Esophagus (tissue), 2 donors: ENCODE results near the gene MTFMT. TPM values are rescaled to one million over a fixed set of nuclear protein-coding genes. Genes with fewer than 3 reads are reported as not detected.
"Not testable (repeated sequence)": the region's sequence is repeated elsewhere in the genome, so short reads cannot be mapped to it uniquely, and the experiment has no call there.

Source experiments
- H3K27ac ChIP-seq, 2 donors: one replicate each; pipeline ENCODE4 v1.5.1; 2013; ENCODE audit warnings: low read depth in 2 of 2, mild to moderate bottlenecking in 2 of 2, inconsistent platforms in 1 of 2, low read length in 1 of 2, moderate library complexity in 1 of 2
- H3K27me3 ChIP-seq, 2 donors: one replicate each; pipeline ENCODE4 v1.6.1; 2013; ENCODE audit warnings: low read length in 2 of 2, control low read depth in 1 of 2, mild to moderate bottlenecking in 1 of 2; ENCODE audit not compliant: insufficient read depth in 2 of 2, control insufficient read depth in 1 of 2
- H3K36me3 ChIP-seq, 2 donors: one replicate each; pipeline ENCODE4 v1.6.1; 2013; ENCODE audit warnings: low read length in 1 of 2; ENCODE audit not compliant: control insufficient read depth in 2 of 2, insufficient read depth in 2 of 2
- H3K4me1 ChIP-seq, 2 donors: one replicate each; pipeline ENCODE4 v1.6.1; 2013; ENCODE audit warnings: low read length in 1 of 2; ENCODE audit not compliant: control insufficient read depth in 2 of 2, insufficient read depth in 2 of 2
- H3K4me3 ChIP-seq, 2 donors: one replicate each; pipeline ENCODE4 v1.5.1; 2013; ENCODE audit warnings: low read length in 2 of 2, mild to moderate bottlenecking in 2 of 2, low read depth in 1 of 2, moderate library complexity in 1 of 2
- H3K9me3 ChIP-seq, 2 donors: one replicate each; pipeline ENCODE4 v1.6.1; 2013; ENCODE audit warnings: mild to moderate bottlenecking in 2 of 2, low read depth in 1 of 2, low read length in 1 of 2, moderate library complexity in 1 of 2; ENCODE audit not compliant: control insufficient read depth in 2 of 2, insufficient read depth in 1 of 2
- WGBS, 2 donors: extraction: QIAGEN DNeasy Blood & Tissue Kit; methylation state at CpG; one replicate each; pipeline ENCODE4 v1.1.7; 2013; 5-methylcytosine and 5-hydroxymethylcytosine counted together
- polyA plus RNA-seq, 2 donors: library from polyadenylated mRNA; stranded (reverse); fragments of 200-250 nt; gene quantifications; one replicate each; pipeline ENCODE4 v1.2.3, GENCODE V29; 2013
- donor health status: healthy with polysubstance abuse.
- donor health status: Bipolar disorder and iron deficiency.

Gene MTFMT
- polyA plus RNA-seq, 2 donors = 3.1 to 6.9 TPM

DNA sequence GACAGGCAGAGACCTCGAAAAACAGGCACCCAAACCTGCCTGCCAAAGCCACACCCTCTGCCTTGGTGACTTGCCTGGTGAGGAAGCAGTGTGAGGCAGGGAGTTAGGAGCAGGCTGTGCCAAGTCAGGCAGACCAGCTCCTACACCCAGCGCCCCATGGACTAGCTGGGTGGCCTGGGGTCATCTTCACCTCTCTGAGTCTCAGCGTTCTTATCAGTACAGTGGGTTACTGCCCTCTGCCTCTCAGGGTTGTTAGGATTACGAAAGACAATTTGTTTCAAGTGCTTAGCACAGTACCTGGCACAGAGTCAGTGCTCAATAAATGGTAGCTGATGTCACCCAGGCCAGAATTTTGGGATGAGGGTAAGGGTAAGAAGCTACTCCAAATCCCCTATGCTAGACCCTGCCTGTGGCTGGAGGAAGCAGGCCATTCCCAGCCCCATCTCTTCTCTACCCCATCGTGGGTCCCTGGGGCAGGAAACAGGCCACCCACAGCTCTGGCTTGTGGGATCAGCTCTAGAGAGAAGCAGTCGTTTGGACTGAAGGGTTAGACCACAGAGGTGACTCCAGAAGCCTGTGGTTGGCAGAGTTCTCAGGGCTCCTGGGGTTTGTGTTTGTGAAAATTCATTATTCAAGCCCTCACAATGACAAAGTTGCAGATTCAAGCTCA lies 25.9 kb upstream of the MTFMT start:
- peak overlapping the region; percentile 33 to 68 for H3K27ac ChIP-seq

DNA sequence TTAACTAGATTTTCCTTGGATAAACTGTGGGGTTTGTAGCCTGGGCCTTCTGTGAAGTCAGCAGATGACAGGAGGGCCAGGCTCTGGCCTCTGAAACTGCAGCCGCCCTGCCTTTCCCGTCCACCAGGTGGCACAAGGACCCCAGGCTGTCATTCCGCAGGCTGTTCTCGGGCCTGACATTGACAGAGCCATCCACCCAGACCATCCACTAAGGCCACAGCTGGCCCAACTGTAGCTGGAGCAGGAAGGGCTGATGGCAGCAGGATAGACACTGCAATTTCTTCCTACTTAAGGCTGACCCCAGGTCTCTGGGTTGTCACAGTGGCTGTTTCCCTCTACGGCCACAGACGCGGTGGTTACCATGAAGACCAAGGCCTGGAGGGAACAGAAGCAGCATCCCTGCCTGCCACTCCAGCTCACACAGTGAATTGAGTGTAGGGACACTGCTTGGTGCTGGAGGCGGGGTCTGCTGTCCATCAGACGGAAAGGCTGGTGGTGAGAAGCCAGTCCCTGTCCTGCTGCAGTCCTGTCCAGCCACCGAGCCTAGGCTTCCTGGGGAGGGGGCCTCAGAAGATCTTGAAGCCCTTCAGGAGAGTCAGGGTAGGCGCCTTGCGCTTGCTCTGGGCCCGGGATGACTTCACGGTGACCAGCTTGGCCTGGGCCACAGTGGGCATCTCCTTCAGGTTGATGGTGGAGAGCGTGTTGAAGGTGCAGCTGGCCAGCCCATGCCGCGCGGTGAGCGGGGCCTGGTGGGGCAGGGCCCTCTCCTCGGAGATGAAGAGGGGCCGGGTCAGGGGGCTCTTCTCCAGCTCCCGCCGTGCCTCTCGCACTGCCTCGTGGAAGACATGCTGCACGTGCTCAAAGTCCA lies 25.1 kb upstream of the MTFMT start:
- H3K36me3 ChIP-seq = peaks cover 0 to 3% of the 10 kb centered on the region in 2 donors
- peaks cover 3 to 12% of the 10 kb centered on the region in 2 donors for H3K4me1 ChIP-seq
- 69 to 70% methylated on average over 26 of the region's 26 CpGs for WGBS, 2 donors
- H3K9me3 ChIP-seq = peaks cover 0 to 3% of the 10 kb centered on the region in 2 donors
- peak overlapping the region; percentile 16 to 33 for H3K27ac ChIP-seq
- H3K27me3 ChIP-seq = no peaks in the 10 kb centered on the region
- no peak overlapping the region for H3K4me3 ChIP-seq

More for the DNA sequence above, 25.9 kb upstream of the MTFMT start:
- 41% methylated on average over 6 of the region's 6 CpGs for WGBS, 2 donors
- H3K4me1 ChIP-seq = peaks cover 0 to 7% of the 10 kb centered on the region in 2 donors
- peaks cover 0 to 3% of the 10 kb centered on the region in 2 donors for H3K36me3 ChIP-seq
- peaks cover 0 to 3% of the 10 kb centered on the region in 2 donors for H3K9me3 ChIP-seq
- no peak overlapping the region for H3K4me3 ChIP-seq
- no peaks in the 10 kb centered on the region for H3K27me3 ChIP-seq

DNA sequence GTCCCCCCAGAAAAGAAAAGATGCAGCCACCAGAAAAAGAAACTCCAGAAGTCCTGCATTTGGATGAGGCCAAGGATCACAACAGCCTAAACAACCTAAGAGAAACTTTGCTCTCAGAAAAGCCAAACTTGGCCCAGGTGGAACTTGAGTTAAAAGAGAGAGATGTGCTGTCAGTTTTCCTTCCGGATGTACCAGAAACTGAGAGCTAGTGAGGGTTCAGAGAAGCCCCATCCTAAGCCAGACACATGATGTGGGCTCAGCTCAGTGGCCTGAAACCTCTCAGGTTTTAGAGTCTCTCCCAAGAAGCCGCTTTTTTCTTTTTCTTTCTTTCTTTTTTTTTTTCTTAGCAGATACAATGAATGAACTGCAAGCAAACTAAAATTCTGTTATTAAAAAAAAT lies 23.5 kb upstream of the MTFMT start:
- Histone ChIP-seq H3K36me3 (no peaks in the 10 kb centered on the region), H3K4me1 (peaks cover 3 to 15% of the 10 kb centered on the region in 2 donors), H3K27me3 (no peaks in the 10 kb centered on the region), H3K27ac (no peak overlapping the region), H3K4me3 (no peak overlapping the region), H3K9me3 (peaks cover 0 to 3% of the 10 kb centered on the region in 2 donors)
- WGBS, 2 donors = 84 to 85% methylated on average over 2 of the region's 2 CpGs

DNA sequence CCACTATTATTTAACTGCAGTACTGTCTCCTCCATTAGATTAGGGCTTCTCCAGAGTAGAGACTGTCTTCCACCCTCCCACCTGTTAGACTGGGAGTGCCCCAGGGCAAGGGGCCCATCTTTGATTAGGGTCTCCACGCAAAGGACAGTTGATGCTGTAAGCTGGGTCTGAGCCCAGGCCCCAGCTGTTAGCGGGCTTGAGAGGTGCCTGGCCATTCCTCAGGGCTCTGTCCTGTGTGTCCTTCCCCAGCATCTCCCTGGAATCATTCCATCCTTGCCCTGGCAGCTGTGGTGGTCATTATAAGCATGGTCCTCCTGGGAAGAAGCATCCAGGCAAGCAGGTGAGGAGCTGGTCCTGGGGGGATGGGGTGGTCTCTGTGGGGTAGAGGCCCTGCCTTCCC lies 21.8 kb upstream of the MTFMT start:
- H3K36me3 ChIP-seq = no peaks in the 10 kb centered on the region
- peaks cover 3 to 15% of the 10 kb centered on the region in 2 donors for H3K4me1 ChIP-seq
- peaks cover 0 to 3% of the 10 kb centered on the region in 2 donors for H3K9me3 ChIP-seq
- H3K4me3 ChIP-seq = no peak overlapping the region
- no peaks in the 10 kb centered on the region for H3K27me3 ChIP-seq
- WGBS, 2 donors = 86 to 87% methylated on average over 2 of the region's 2 CpGs
- H3K27ac ChIP-seq = no peak overlapping the region

DNA sequence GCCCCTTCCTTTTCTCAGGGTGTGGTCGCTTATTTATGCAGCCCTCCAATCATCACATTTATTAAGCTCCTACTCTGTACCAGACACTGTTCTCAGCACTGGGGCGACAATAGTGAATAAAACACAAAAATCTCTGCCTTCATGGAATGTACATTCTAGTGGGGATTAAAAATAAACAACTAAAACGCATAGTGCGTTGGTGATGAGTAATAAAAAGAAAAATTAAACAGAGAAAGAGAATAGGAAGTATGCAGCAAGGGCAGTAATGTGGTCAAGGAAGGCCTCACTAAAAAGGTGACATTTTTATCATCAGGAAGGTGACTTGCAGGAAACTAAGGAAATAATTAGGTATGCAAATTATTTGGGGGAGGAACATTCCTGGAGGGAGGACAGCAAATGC lies 20.8 kb upstream of the MTFMT start:
- H3K27me3 ChIP-seq = no peaks in the 10 kb centered on the region
- H3K4me1 ChIP-seq = peaks cover 3 to 15% of the 10 kb centered on the region in 2 donors
- peaks cover 0 to 3% of the 10 kb centered on the region in 2 donors for H3K9me3 ChIP-seq
- H3K36me3 ChIP-seq = no peaks in the 10 kb centered on the region
- H3K27ac ChIP-seq = peak overlapping the region in 1 of 2 donors; percentile 44
- H3K4me3 ChIP-seq = no peak overlapping the region
- WGBS, 2 donors = 40 to 56% methylated on average over 4 of the region's 4 CpGs

DNA sequence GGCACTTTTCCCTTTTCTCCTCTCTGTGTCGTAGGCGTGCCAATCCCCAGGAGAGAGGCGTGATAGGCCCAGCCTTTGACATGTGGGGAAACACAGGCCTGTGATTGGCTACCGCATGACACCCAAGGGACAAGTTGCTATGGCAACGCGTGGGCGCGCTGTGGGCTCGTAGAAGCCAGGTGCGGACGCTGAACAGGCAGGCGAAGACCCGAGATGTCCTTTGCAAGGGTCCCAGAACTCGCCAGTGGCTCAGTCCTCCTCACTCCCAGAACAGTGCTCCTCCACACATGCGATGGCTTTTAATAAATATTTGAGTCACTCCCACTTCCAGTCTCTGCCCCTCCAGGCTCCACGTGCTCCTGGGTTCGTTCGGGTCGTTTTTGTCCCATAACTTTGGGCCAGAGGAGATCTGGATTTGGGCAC lies 20.0 kb upstream of the MTFMT start:
- peaks cover 3 to 9% of the 10 kb centered on the region in 2 donors for H3K4me1 ChIP-seq
- no peaks in the 10 kb centered on the region for H3K36me3 ChIP-seq
- 9% methylated on average over 19 of the region's 19 CpGs for WGBS, 2 donors
- H3K27ac ChIP-seq = no peak overlapping the region
- no peaks in the 10 kb centered on the region for H3K9me3 ChIP-seq
- H3K4me3 ChIP-seq = peak overlapping the region in 1 of 2 donors; percentile 37
- H3K27me3 ChIP-seq = no peaks in the 10 kb centered on the region

DNA sequence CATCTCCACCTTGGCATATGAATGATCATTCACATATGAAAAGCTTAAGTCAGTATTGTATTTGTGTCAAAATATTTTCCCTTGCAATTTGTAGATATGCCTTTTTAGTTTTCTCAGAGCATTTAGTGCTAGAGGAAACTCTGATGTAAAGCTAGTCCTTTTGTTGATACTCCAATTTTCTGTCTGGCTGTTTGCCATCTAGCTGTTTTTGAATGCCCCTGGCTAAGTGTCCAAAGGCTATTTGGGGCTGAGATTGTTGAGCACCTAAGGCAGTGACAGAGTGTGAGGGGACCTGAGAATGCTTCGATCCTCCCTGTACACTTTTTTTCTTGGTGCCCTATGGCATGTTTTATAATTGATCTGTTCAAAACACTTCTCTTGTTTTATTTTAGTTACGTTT lies 18.8 kb upstream of the MTFMT start:
- no peak overlapping the region for H3K4me3 ChIP-seq

DNA sequence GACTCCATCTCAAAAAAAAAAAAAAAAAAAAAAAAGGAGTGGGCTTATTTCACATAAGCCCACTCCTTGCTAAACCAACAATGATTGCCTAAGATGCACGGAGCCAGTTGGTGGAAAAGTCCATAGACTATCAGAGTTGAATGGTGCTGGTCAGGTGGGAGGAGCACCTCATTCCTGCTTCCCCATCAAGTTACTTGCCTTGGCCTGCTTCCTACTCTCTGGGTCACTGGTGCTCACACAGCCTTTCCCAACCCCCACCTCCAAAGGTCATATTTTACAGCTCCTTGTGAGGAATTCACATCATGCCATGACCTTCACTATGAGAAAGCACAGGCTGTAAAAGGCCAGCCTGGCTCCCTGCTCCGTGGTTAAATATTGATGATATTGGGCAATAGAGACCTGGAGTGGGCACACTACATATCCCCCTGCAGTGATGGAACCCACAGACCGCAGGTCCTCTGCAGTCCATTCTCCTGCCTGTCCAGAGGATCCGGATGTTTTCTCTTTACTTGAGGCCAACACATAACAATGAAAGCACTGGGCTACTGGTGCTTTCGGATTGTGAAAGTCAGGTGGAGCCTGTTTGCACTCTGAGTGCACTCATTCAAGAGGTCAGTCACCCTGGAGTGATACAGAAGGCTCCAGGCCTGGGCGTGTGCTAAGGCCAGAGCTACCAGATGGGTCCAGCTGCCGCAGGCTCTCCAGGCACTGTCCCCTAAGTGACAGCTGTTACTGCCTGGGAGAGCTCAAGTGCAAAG lies 15.5 kb upstream of the MTFMT start, which contains the start of gene SLC51B:
TSS of gene SLC51B (plus strand) at position 664 of the 758 bp plus-strand sequence. CDS start 4,618 bp downstream, outside the sequence.
- peaks cover 2 to 12% of the 10 kb centered on the region in 2 donors for H3K4me1 ChIP-seq
- no peaks in the 10 kb centered on the region for H3K36me3 ChIP-seq
- no peak within 1 kb of the TSS for H3K4me3 ChIP-seq
- H3K27ac ChIP-seq = peak within 1 kb of the TSS in 1 of 2 donors; percentile 33
- no peaks in the 10 kb centered on the region for H3K27me3 ChIP-seq
- 67 to 78% methylated on average over 7 of the region's 7 CpGs for WGBS, 2 donors
- H3K9me3 ChIP-seq = no peaks in the 10 kb centered on the region

More for the DNA sequence above, 18.8 kb upstream of the MTFMT start:
- 63 to 70% methylated on average over 2 of the region's 2 CpGs for WGBS, 2 donors
- Histone ChIP-seq H3K27ac (no peak overlapping the region), H3K9me3 (no peaks in the 10 kb centered on the region), H3K27me3 (no peaks in the 10 kb centered on the region), H3K4me1 (peaks cover 3 to 8% of the 10 kb centered on the region in 2 donors), H3K36me3 (no peaks in the 10 kb centered on the region)

DNA sequence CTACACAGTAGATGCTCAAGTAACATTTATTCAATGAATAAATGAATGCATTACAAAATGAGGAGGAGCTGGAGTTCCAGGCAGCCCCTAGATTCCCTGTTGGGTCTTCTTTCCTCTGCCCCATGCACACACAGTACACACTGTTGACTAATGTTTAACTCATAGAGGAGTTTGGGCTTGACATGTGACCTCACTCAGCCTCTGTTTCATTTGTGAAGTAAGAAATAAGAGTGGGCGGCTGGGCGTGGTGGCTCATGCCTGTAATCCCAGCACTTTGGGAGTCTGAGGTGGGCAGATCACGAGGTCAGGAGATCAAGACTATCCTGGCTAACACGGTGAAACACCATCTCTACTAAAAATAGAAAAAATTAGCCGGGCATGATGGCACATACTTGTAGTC lies 14.8 kb upstream of the MTFMT start:
- H3K9me3 ChIP-seq, H3K27ac ChIP-seq, H3K27me3 ChIP-seq, H3K36me3 ChIP-seq, H3K4me3 ChIP-seq, H3K4me1 ChIP-seq: not testable (repeated sequence)
- 56% methylated on average over 5 of the region's 5 CpGs for WGBS, 2 donors
